Heart left ventricle (tissue), 16 donors: ENCODE data around the gene PKD1. TPM values are rescaled to one million over a fixed set of nuclear protein-coding genes. Genes with fewer than 3 reads are reported as not detected.
"Not testable (repeated sequence)": the region's sequence is repeated elsewhere in the genome, so short reads cannot be mapped to it uniquely, and the experiment has no call there.

Experiments used
- ATAC-seq, 4 donors: fragments of 200-7000 bp; cut with Tn5 transposase; one replicate each; pipeline ENCODE4 v1.9.1; 2020 to 2022; ENCODE audit warnings: moderate library complexity in 4 of 4, mild to moderate bottlenecking in 3 of 4, moderate number of reproducible peaks in 1 of 4
- DNase-seq, 5 donors: peaks; one replicate each; pipeline ENCODE4 v3.0.0-alpha.2; 2020
- H3K27ac ChIP-seq, 12 donors: fragments of 200-600 bp; sonication (generic) in 4 of 12; one replicate each; pipeline versions ENCODE4 v1.5.0 to v1.8.0; 2016 to 2022; ENCODE audit warnings: mild to moderate bottlenecking in 2 of 12
- H3K27me3 ChIP-seq, 9 donors: fragments of 200-600 bp; sonication (generic) in 2 of 9; one replicate each; pipeline versions ENCODE4 v1.5.1 to v1.8.0; 2016 to 2022; ENCODE audit warnings: mild to moderate bottlenecking in 3 of 9
- H3K36me3 ChIP-seq, 9 donors: fragments of 200-600 bp; sonication (generic) in 2 of 9; one replicate each; pipeline versions ENCODE4 v1.5.0 to v1.8.0; 2018 to 2022; ENCODE audit warnings: mild to moderate bottlenecking in 2 of 9
- H3K4me1 ChIP-seq, 12 donors: fragments of 200-600 bp; sonication (generic) in 4 of 12; one replicate each; pipeline versions ENCODE4 v1.5.0 to v1.8.0; 2016 to 2022; ENCODE audit warnings: mild to moderate bottlenecking in 3 of 12
- H3K4me3 ChIP-seq, 12 donors: fragments of 200-600 bp; sonication (generic) in 4 of 12; one replicate each; pipeline versions ENCODE4 v1.5.0 to v1.8.0; 2017 to 2022; ENCODE audit warnings: mild to moderate bottlenecking in 9 of 12, moderate library complexity in 4 of 12
- H3K9me3 ChIP-seq, 12 donors: fragments of 200-600 bp; sonication (generic) in 4 of 12; one replicate each; pipeline versions ENCODE4 v1.5.0 to v1.8.0; 2016 to 2022; ENCODE audit warnings: mild to moderate bottlenecking in 1 of 12
- WGBS, 4 donors: extraction: QIAGEN DNeasy Blood & Tissue Kit in 2 of 4; methylation state at CpG; one replicate each; pipeline versions ENCODE4 v1.1.5 to v1.1.7; 2013 to 2018; 5-methylcytosine and 5-hydroxymethylcytosine counted together
- intact Hi-C, 10 donors: fragments of 100-400 bp; cut with DNase I; formaldehyde crosslinking; loops; one replicate each; pipeline versions ENCODE4 v1.11.1 to v1.14.2; 2022
- polyA plus RNA-seq, 2 donors: library from polyadenylated mRNA; stranded (reverse); fragments of 200-250 nt; gene quantifications; one replicate each; pipeline ENCODE4 v1.2.3, GENCODE V29; 2013
- total RNA-seq, 9 donors: library from RNA; depleted of rRNA in 2 of 9; stranded (reverse); fragments of >200 nt in 2 of 9; fragmentation: NEBNext Ultra II Directional in 3 of 9; extraction: Animal tissue kit (Norgen Biotek cat#: 25700) in 3 of 9; gene quantifications; one replicate each; pipeline versions ENCODE4 v1.1.0 to v1.2.4, GENCODE V29; 2016 to 2023
- donor health status: ischemic (EF 13 %, LVEDD 7.1; RV severe dilation, severe dysfunction).
- donor health status: healthy with polysubstance abuse.
- donor health status: DM: no; HTN: yes; CAD: no.
- donor health status: DM: no; HTN: no; CAD: no.
- donor health status: ischemic (EF 25% LVEDD 6.9; RV normal size, moderate dysfunction).
- donor health status: ischemic (EF 25% LVEDD 5.7; RV mildly dilated, moderate dysfunction).
- donor health status: healthy.
- donor health status: DM: yes; HTN: yes; CAD: no.
- donor health status: ischemic (EF 35%, LVEDD 5.7; RV mildly dilated, moderate dysfunction).
- donor health status: nonischemic (EF 11% LVEDD 7.7; RV severe dilation, severe dysfunction).
- donor health status: DM: yes; HTN: yes; CAD: no.
- donor health status: PGD.
- donor health status: ischemic (EF 29% LVEDD 5.4; RV normal size, mild dysfunction).
- donor health status: nonischemic (EF 23%, LVEDD 6.1; RV moderate dilation, normal function).

Gene PKD1
- total and polyA plus RNA-seq, 11 donors, result 64.9 to 441 (median 105) TPM

- H3K4me1 ChIP-seq, intact Hi-C loops, H3K27ac ChIP-seq, H3K27me3 ChIP-seq, H3K4me3 ChIP-seq, DNase-seq, H3K9me3 ChIP-seq: not testable (repeated sequence)
- peak in 3 of 4 donors; percentile 14 to 28 (median 27) for ATAC-seq
- H3K36me3 ChIP-seq, result peaks cover 0 to 83% (median 66%) of the 10 kb centered on the region in 9 donors
- WGBS, 4 donors, result 97 to 98% (median 97%) methylated on average over 18 to 73 of the region's 73 CpGs
Measured at GRCh38 chr16:2108446-2109270, 27.0 kb downstream of the PKD1 start.

DNA sequence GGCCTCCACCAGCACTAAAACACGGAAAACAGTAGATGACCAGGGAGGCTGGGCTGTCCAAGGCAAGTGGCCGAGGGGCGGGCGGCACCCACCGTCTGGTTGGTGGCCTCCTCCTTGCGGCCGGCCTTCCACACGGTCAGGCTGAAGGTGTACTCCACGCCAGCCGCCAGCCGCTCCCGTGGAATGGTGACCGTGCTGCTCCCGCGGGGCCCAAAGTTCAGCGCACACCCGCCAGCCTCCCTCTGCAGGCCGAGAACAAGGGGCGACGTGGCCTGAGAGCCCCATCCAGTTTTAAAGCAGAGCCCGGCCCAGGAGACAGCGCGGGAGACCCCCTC, 27.9 kb downstream of the PKD1 start:
- WGBS, 4 donors, result 90 to 94% (median 93%) methylated on average over 11 to 23 of the region's 23 CpGs
- DNase-seq, H3K4me1 ChIP-seq, intact Hi-C loops, H3K9me3 ChIP-seq, H3K27me3 ChIP-seq, H3K4me3 ChIP-seq: not testable (repeated sequence)
- peak in 3 of 4 donors; percentile 3 to 15 (median 8) for ATAC-seq
- H3K36me3 ChIP-seq, result peaks cover 0 to 86% (median 70%) of the 10 kb centered on the region in 9 donors
- H3K27ac ChIP-seq, result peak overlapping the region in 1 of 12 donors; percentile 37

DNA sequence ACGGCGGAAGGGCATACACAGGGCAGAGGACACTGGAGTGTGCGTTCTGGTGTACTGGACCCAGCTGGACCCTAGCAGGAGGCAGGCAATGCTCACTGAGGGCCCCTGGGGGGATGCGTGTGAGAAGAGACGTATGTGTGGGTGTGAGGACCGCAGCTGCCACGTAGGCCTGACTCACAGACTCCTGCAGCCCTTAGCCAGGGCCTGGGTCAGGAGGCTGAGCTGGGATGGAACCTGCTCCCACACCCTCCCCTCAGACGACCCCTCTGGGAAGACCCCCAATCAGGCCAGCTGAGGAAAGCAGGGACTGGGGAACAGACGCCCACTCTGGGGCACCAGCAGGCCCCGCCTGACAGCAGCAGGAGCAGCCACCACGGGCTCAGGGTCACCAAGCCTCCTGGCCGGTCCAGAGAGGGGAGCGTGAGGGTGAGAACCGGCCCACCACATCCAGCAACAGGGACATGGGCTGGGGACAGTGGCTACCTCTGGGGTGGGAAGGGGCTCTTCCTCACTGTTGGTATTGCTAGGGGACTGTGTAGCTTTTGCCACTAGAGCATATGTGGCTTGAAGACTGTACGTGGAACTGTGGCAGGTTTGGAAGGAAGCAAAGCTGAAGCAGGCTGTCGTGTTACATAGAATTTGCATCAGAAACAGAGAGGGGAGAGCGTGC, 28.4 kb downstream of the PKD1 start:
- intact Hi-C loops, H3K27me3 ChIP-seq, H3K4me3 ChIP-seq, H3K4me1 ChIP-seq, H3K9me3 ChIP-seq: not testable (repeated sequence)
- ATAC-seq, result peak in 1 of 4 donors; percentile 28
- H3K27ac ChIP-seq, result peak overlapping the region in 1 of 12 donors; percentile 37
- WGBS, 4 donors, result 86 to 94% (median 90%) methylated on average over 6 to 17 of the region's 17 CpGs
- peaks cover 0 to 86% (median 70%) of the 10 kb centered on the region in 9 donors for H3K36me3 ChIP-seq
- peak in 1 of 5 donors; percentile 69 for DNase-seq

- H3K36me3 ChIP-seq, result peaks cover 0 to 82% (median 72%) of the 10 kb centered on the region in 9 donors
- H3K4me1 ChIP-seq, ATAC-seq, intact Hi-C loops, DNase-seq, H3K27me3 ChIP-seq, H3K4me3 ChIP-seq, H3K9me3 ChIP-seq, H3K27ac ChIP-seq: not testable (repeated sequence)
- WGBS, 4 donors, result 95 to 98% (median 95%) methylated on average over 20 to 38 of the region's 38 CpGs; no CpG with 5 or more reads in 1 of the 4 donors
Measured at GRCh38 chr16:2106211-2106610, 29.5 kb downstream of the PKD1 start.

DNA sequence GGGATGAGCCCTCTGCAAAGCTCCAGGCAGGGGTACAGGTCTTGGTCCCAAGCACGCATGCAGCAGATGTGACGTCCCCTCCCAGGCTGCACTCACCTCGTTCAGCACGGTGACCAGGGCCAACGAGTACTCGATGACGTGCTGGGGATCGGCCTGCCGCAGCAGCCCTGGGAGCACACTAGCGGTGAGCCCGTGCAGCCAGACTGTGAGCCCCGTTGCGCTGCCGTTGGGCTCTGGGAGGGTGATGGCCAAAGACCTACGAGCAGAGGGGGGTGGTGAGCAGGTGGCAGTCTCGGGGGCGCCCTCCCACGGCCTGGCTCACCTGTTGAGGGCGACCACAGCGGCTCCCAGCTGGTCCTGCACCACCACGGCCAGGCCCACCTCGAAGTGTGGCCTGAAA, 29.9 kb downstream of the PKD1 start:
- H3K27me3 ChIP-seq, intact Hi-C loops, H3K4me1 ChIP-seq, H3K9me3 ChIP-seq, DNase-seq, H3K4me3 ChIP-seq, ATAC-seq, H3K27ac ChIP-seq: not testable (repeated sequence)
- WGBS, 4 donors, result 81 to 86% (median 82%) methylated on average over 4 to 21 of the region's 22 CpGs
- H3K36me3 ChIP-seq, result peaks cover 0 to 82% (median 72%) of the 10 kb centered on the region in 9 donors

- DNase-seq, intact Hi-C loops, H3K27me3 ChIP-seq, ATAC-seq, H3K4me3 ChIP-seq, H3K9me3 ChIP-seq, H3K4me1 ChIP-seq: not testable (repeated sequence)
- 80 to 98% (median 94%) methylated on average over 1 to 21 of the region's 21 CpGs for whole genome bisulfite sequencing, 4 donors
- H3K36me3 ChIP-seq, result peaks cover 0 to 82% (median 73%) of the 10 kb centered on the region in 9 donors
- peak overlapping the region in 1 of 12 donors; percentile 31 for H3K27ac ChIP-seq
Measured at GRCh38 chr16:2105291-2105690, 30.4 kb downstream of the PKD1 start.

DNA sequence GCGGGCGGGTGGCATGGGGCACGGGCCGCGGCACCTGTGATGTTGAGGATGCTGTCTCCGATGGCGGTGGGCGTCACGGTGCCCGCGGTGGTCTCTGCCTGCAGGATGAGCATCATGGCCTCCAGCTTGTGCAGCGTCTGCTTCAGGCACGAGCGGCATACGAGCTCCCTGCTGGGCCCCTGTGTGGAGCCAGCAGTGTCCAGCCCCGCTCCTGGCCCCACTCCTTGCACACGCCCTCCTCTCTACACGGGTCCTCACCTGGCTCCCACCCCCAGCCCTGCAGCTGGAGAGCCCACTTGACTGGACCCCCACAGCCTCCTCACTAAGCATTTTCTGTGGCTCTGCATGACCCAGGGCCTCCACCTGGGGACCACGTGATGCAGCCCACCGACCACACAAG, 31.2 kb downstream of the PKD1 start:
- H3K9me3 ChIP-seq, H3K27ac ChIP-seq, H3K4me3 ChIP-seq, H3K27me3 ChIP-seq, ATAC-seq, H3K4me1 ChIP-seq, DNase-seq, intact Hi-C loops: not testable (repeated sequence)
- 87 to 97% (median 93%) methylated on average over 6 to 18 of the region's 20 CpGs for WGBS, 4 donors
- H3K36me3 ChIP-seq, result peaks cover 0 to 82% (median 77%) of the 10 kb centered on the region in 9 donors
